K562 (cell line): ENCODE measurements around the gene TERT. TPM values are rescaled to one million over a fixed set of nuclear protein-coding genes. Genes with fewer than 3 reads are reported as not detected.

Experiments used
- ATAC-seq: fragments of 200-7000 bp; cut with Tn5 transposase; 3 replicates; pipeline ENCODE4 v1.9.1; 2020; ENCODE audit warnings: moderate library complexity
- Bru-seq: library from RNA; stranded (reverse); fragments of 400-500 nt; gene quantifications from one replicate; lab custom pipeline; 2021; lab: Mats Ljungman, UMichigan
- BruChase-seq, 2 experiments: library from RNA; stranded (reverse); fragments of 400-500 nt; gene quantifications; one replicate each; lab custom pipeline; 2021; lab: Mats Ljungman, UMichigan
- BruUV-seq: library from RNA; stranded (reverse); fragments of 400-500 nt; replicated peaks from 2 replicates; lab custom pipeline; 2021; lab: Mats Ljungman, UMichigan
- CTCF ChIA-PET: fragments of 300-600 bp; formaldehyde crosslinking; extraction: SDS; loops from one replicate; lab custom pipeline; 2021; ENCODE audit warnings: low intra/inter-chr PET ratio; lab: Yijun Ruan, JAX
- POLR2A ChIA-PET: fragments of 300-600, 350-650 bp; sonication (Branson Sonifier 250); formaldehyde crosslinking; extraction: SDS; loops from one replicate; lab custom pipeline; 2021; ENCODE audit warnings: antibody characterized with exemption, inconsistent platforms; lab: Yijun Ruan, JAX
- DNase-seq, 4 experiments: peaks; one replicate each; pipeline versions ENCODE4 v3.0.0 to v3.0.0-alpha.2; 2011 to 2018; ENCODE audit warnings: low spot score in 3 of 4, mixed read lengths in 3 of 4; ENCODE audit errors: extremely low read depth in 1 of 4
- FAIRE-seq: peaks from 2 replicates; lab custom pipeline; 2011; peaks lifted over from hg19 to GRCh38; lab: Jason Lieb, UNC
- H2AFZ ChIP-seq: 2 replicates; pipeline ENCODE4 v1.6.0; 2011; ENCODE audit warnings: low read depth, low read length, control low read depth, inconsistent platforms
- H3K27ac ChIP-seq: fragments of 200-600 bp; 3 replicates; pipeline ENCODE4 v1.8.0; 2011; ENCODE audit warnings: low read depth, mild to moderate bottlenecking, control low read depth, inconsistent platforms, low read length, moderate library complexity, mixed read lengths; ENCODE audit errors: extremely low read depth
- H3K27me3 ChIP-seq, 2 experiments: fragments of 300-600 bp in 1 of 2; 2 replicates in 1 of 2; 3 replicates in 1 of 2; pipeline versions ENCODE4 v1.6.0 to v1.8.0; 2011; ENCODE audit warnings: inconsistent platforms in 2 of 2, low read length in 2 of 2, mild to moderate bottlenecking in 1 of 2, mixed read lengths in 1 of 2, moderate library complexity in 1 of 2; ENCODE audit not compliant: control insufficient read depth in 2 of 2, insufficient read depth in 2 of 2
- H3K36me3 ChIP-seq: fragments of 300-600 bp; 3 replicates; pipeline ENCODE4 v1.8.0; 2011; ENCODE audit warnings: mild to moderate bottlenecking, low read length, inconsistent platforms; ENCODE audit not compliant: control insufficient read depth, insufficient read depth
- H3K4me1 ChIP-seq, 2 experiments: fragments of 200-600 bp in 1 of 2; replicated peaks in 1 of 2; 2 replicates in 1 of 2; 3 replicates in 1 of 2; pipeline versions ENCODE4 v1.5.1 to v1.8.0; 2011; ENCODE audit warnings: inconsistent platforms in 2 of 2, low read length in 2 of 2, mild to moderate bottlenecking in 1 of 2, mixed read lengths in 1 of 2, moderate library complexity in 1 of 2; ENCODE audit not compliant: control insufficient read depth in 2 of 2, insufficient read depth in 2 of 2
- H3K4me2 ChIP-seq: 2 replicates; pipeline ENCODE4 v1.6.1; 2011; ENCODE audit warnings: low read length, control low read depth, inconsistent platforms, mixed read lengths; ENCODE audit not compliant: insufficient read depth
- H3K4me3 ChIP-seq: fragments of 200-600 bp; sonication (generic), shearing (Covaris generic); 2 replicates; pipeline ENCODE4 v1.5.1; 2016; ENCODE audit warnings: control low read depth, inconsistent platforms
- H3K79me2 ChIP-seq: fragments of 200-600 bp; 3 replicates; pipeline ENCODE4 v1.8.0; 2011; ENCODE audit warnings: low read length, inconsistent platforms; ENCODE audit not compliant: control insufficient read depth, insufficient read depth
- H3K9ac ChIP-seq, 2 experiments: 2 replicates each; pipeline versions ENCODE4 v1.6.0 to v1.6.1; 2011; ENCODE audit warnings: low read depth in 2 of 2, low read length in 2 of 2, control low read depth in 1 of 2, inconsistent platforms in 1 of 2, mild to moderate bottlenecking in 1 of 2, mixed read lengths in 1 of 2; ENCODE audit not compliant: insufficient read depth in 1 of 2
- H3K9me1 ChIP-seq: one replicate; pipeline ENCODE4 v1.6.0; 2011; ENCODE audit warnings: inconsistent platforms, mild to moderate bottlenecking, low read length, moderate library complexity; ENCODE audit not compliant: control insufficient read depth, insufficient read depth
- H3K9me3 ChIP-seq: replicated peaks from 2 replicates; pipeline ENCODE4 v1.5.1; 2011; ENCODE audit warnings: low read depth, low read length, inconsistent platforms; ENCODE audit not compliant: control insufficient read depth, insufficient read depth
- H4K20me1 ChIP-seq: replicated peaks from 2 replicates; pipeline ENCODE4 v1.6.1; 2011; ENCODE audit warnings: low read length, inconsistent platforms, mixed read lengths; ENCODE audit not compliant: control insufficient read depth, insufficient read depth
- CGGBP1 ChIP-seq: fragments of 250-450 bp; sonication (Bioruptor Pico); IDR thresholded peaks from 2 replicates; pipeline ENCODE4 v1.9.0; 2021; ENCODE audit warnings: mild to moderate bottlenecking
- KDM4B ChIP-seq, 2 experiments: fragments of 450-650 bp in 1 of 2; sonication (generic) in 1 of 2; IDR thresholded peaks; 2 replicates each; pipeline ENCODE4 v1.6.1; 2016 to 2017; ENCODE audit warnings: borderline replicate concordance in 2 of 2, antibody characterized with exemption in 1 of 2, low read depth in 1 of 2, mild to moderate bottlenecking in 1 of 2
- MTF1 ChIP-seq: fragments of 250-450 bp; sonication (Bioruptor Pico); IDR thresholded peaks from 2 replicates; pipeline ENCODE4 v1.9.0; 2021; ENCODE audit warnings: moderate library complexity, mild to moderate bottlenecking, inconsistent platforms, borderline replicate concordance
- RB1 ChIP-seq: fragments of 450-650 bp; IDR thresholded peaks from 2 replicates; pipeline ENCODE4 v1.6.1; 2017; ENCODE audit warnings: low read depth, mild to moderate bottlenecking
- SETDB1 ChIP-seq: IDR thresholded peaks from one replicate; pipeline ENCODE4 v1.6.1; 2012; ENCODE audit warnings: low read length, control low read depth, inconsistent platforms
- SMAD1 ChIP-seq: fragments of 150-350 bp; IDR thresholded peaks from 2 replicates; pipeline ENCODE4 v1.6.1; 2014; ENCODE audit warnings: low read length, low read depth; ENCODE audit not compliant: partially characterized antibody
- SMARCA4 ChIP-seq: fragments of 450-650 bp; IDR thresholded peaks from 2 replicates; pipeline ENCODE4 v1.6.1; 2016
- SP2 ChIP-seq: IDR thresholded peaks from 2 replicates; pipeline ENCODE4 v1.6.1; 2011; ENCODE audit warnings: mild to moderate bottlenecking, low read depth, low read length, moderate library complexity; ENCODE audit not compliant: poor library complexity, severe bottlenecking; ENCODE audit errors: extremely low read depth
- ZMIZ1 ChIP-seq, 2 experiments: fragments of 150-350 bp in 1 of 2; IDR thresholded peaks; 2 replicates each; pipeline ENCODE4 v1.6.1; 2012 to 2016; ENCODE audit warnings: low read depth in 2 of 2, low read length in 2 of 2, mild to moderate bottlenecking in 1 of 2, moderate library complexity in 1 of 2
- ZNF134 ChIP-seq: fragments of 250-450 bp; sonication (Bioruptor Pico); conservative IDR thresholded peaks from 2 replicates; pipeline ENCODE4 v1.4.0; 2020
- ZNF324 ChIP-seq: fragments of 250-450 bp; sonication (Bioruptor Pico); IDR thresholded peaks from 2 replicates; pipeline ENCODE4 v1.4.0; 2020; ENCODE audit warnings: mild to moderate bottlenecking
- ZNF408 ChIP-seq: fragments of 250-450 bp; sonication (Bioruptor Pico); IDR thresholded peaks from 2 replicates; pipeline ENCODE4 v1.4.0; 2020; ENCODE audit warnings: low read depth, mild to moderate bottlenecking, moderate library complexity
- ZSCAN29 ChIP-seq: fragments of 450-650 bp; IDR thresholded peaks from 2 replicates; pipeline ENCODE4 v1.6.1; 2017
- WGBS: fragments of 100-300 bp; shearing (Covaris generic); methylation state at CpG from one replicate; pipeline ENCODE4 v1.1.6; 2016; ENCODE audit warnings: low coverage, mixed read lengths; ENCODE audit not compliant: insufficient coverage; ENCODE audit errors: missing lambda C conversion rate; 5-methylcytosine and 5-hydroxymethylcytosine counted together
- in situ Hi-C: fragments of 300-500 bp; cut with MboI; formaldehyde crosslinking; loops from 4 replicates; pipeline ENCODE4 v1.15.0; 2018; ENCODE audit warnings: inconsistent platforms, mixed read lengths
- intact Hi-C: fragments of 100-400 bp; cut with micrococcal nuclease; formaldehyde crosslinking; loops from 2 replicates; pipeline ENCODE4 v1.14.2; 2022
- long read RNA-seq, 3 experiments: library from polyadenylated mRNA in 2 of 3; library from RNA in 1 of 3; unstranded in 2 of 3; stranded (forward) in 1 of 3; transcript quantifications; one replicate each; pipeline ENCODE4 v2.0.0, GENCODE V29; 2019 to 2022
- polyA minus RNA-seq, 3 experiments: library from RNA; depleted of rRNA, polyadenylated mRNA; stranded (reverse); fragments of >200 nt; gene quantifications; 2 replicates each; pipeline ENCODE4 v1.2.3, GENCODE V29; 2011
- polyA plus RNA-seq, 8 experiments: library from polyadenylated mRNA; depleted of rRNA in 4 of 8; stranded (reverse) in 5 of 8; unstranded in 3 of 8; fragments of >200 nt; fragmentation: Nextera tagmentation in 2 of 8; fragmentation: Illumina TruSeq in 1 of 8; extraction: Ambion mirVana in 2 of 8; extraction: Trizol in 1 of 8; gene quantifications; 2 replicates each; pipeline versions ENCODE4 v1.2.1 to v1.2.3, GENCODE V29; 2011 to 2014; ENCODE audit warnings: inconsistent platforms in 1 of 8, missing spikeins in 1 of 8
- total RNA-seq, 7 experiments: library from RNA; depleted of rRNA in 6 of 7; stranded (reverse); fragments of >200 nt in 6 of 7; fragmentation: Illumina TruSeq in 2 of 7; extraction: Trizol in 2 of 7; gene quantifications; 2 replicates each; pipeline versions ENCODE4 v1.2.1 to v1.2.3, GENCODE V29; 2011 to 2021; ENCODE audit warnings: low replicate concordance in 1 of 7

Gene TERT
- total RNA-seq (2011; cell fraction: chromatin; rRNA removed; ENCODE audit: low replicate concordance), result 14.2 and 54.7 TPM in 2 replicates
- total RNA-seq (2011; cell fraction: nucleolus; rRNA removed), result 26.1 and 26.7 TPM in 2 replicates
- total RNA-seq (2011; cell fraction: nucleoplasm; rRNA removed), result 10.8 and 13.8 TPM in 2 replicates
- total RNA-seq (2014; rRNA removed) (1.7 and 2.5 TPM in 2 replicates), total RNA-seq (2014; rRNA removed; fragmentation: Illumina TruSeq; extraction: Trizol) (0.41 and 0.44 TPM in 2 replicates), total RNA-seq (2015; rRNA removed; fragmentation: Illumina TruSeq; extraction: Trizol) (0.54 and 0.83 TPM in 2 replicates), total RNA-seq (2021) (3.3 and 3.4 TPM in 2 replicates), polyA plus RNA-seq (2011; rRNA removed) (1.4 and 2.7 TPM in 2 replicates), polyA plus RNA-seq (2014; fragmentation: Illumina TruSeq; extraction: Trizol) (0.48 and 1.00 TPM in 2 replicates), polyA plus RNA-seq (2014; fragmentation: Nextera tagmentation; extraction: Ambion mirVana) (under 1 TPM in 1 of 2 experiments, not detected in 1; 0.08 TPM), polyA plus RNA-seq (2014; rRNA removed) (2.2 and 4.5 TPM in 2 replicates), polyA minus RNA-seq (2011; rRNA and poly(A)+ RNA removed) (0.69 and 1.6 TPM in 2 replicates), Bru-seq, nascent RNA (percentile 47 among the genes with signal in this experiment), BruChase-seq, experiment 1, labeled RNA remaining after a 2-hour chase (percentile 34 among the genes with signal in this experiment), BruChase-seq, experiment 2, labeled RNA remaining after a 6-hour chase (percentile 34 among the genes with signal in this experiment)
- polyA plus RNA-seq (2011; cell fraction: cytosol; rRNA removed), result 1.3 and 3.8 TPM in 2 replicates
- polyA plus RNA-seq (2011; cell fraction: nucleus; rRNA removed), result 15.4 and 32.7 TPM in 2 replicates
- polyA plus RNA-seq (2012), result 1.0 and 1.5 TPM in 2 replicates
- polyA minus RNA-seq (2011; cell fraction: cytosol; rRNA and poly(A)+ RNA removed), result 1.7 and 5.3 TPM in 2 replicates
- polyA minus RNA-seq (2011; cell fraction: nucleus; rRNA and poly(A)+ RNA removed), result 8.1 and 11.4 TPM in 2 replicates
- long read RNA-seq, experiment 1, full-length matches to known transcripts, result 1 of 13 reads
- long read RNA-seq, experiment 1, partial matches to known transcripts, result 6 of 13 reads
- long read RNA-seq, experiment 1, other reads (novel, unspliced or antisense), result 6 of 13 reads
- long read RNA-seq, experiment 2, partial matches to known transcripts, result 0 of 2 reads
- long read RNA-seq, experiment 2, other reads (novel, unspliced or antisense), result 2 of 2 reads
- long read RNA-seq, experiment 3, partial matches to known transcripts, result 0 of 1 reads
- long read RNA-seq, experiment 3, other reads (novel, unspliced or antisense), result 1 of 1 reads

DNA sequence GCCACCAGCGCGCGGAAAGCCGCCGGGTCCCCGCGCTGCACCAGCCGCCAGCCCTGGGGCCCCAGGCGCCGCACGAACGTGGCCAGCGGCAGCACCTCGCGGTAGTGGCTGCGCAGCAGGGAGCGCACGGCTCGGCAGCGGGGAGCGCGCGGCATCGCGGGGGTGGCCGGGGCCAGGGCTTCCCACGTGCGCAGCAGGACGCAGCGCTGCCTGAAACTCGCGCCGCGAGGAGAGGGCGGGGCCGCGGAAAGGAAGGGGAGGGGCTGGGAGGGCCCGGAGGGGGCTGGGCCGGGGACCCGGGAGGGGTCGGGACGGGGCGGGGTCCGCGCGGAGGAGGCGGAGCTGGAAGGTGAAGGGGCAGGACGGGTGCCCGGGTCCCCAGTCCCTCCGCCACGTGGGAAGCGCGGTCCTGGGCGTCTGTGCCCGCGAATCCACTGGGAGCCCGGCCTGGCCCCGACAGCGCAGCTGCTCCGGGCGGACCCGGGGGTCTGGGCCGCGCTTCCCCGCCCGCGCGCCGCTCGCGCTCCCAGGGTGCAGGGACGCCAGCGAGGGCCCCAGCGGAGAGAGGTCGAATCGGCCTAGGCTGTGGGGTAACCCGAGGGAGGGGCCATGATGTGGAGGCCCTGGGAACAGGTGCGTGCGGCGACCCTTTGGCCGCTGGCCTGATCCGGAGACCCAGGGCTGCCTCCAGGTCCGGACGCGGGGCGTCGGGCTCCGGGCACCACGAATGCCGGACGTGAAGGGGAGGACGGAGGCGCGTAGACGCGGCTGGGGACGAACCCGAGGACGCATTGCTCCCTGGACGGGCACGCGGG, at the start of gene TERT:
Gene TERT (minus strand): TSS at position 234 of the 815 bp plus-strand sequence. CDS start 79 bp downstream, at position 155.
- no peak within 1 kb of the TSS for H3K27ac ChIP-seq
- no TSS peak for BruUV-seq
- peaks cover 7% of the 10 kb centered on the region; the same call in 1 of the 2 replicates for H4K20me1 ChIP-seq
- H3K9ac ChIP-seq, result peak within 1 kb of the TSS in 1 of 2 experiments; percentile 85; a peak in 2 of 4 replicates
- in situ Hi-C loops, result no loop called here
- ATAC-seq (peak; percentile 69), FAIRE-seq (no peak), DNase-seq (peak; percentile 71 to 90 (median 80))
- H2AFZ ChIP-seq, result no peak within 1 kb of the TSS
- H3K9me1 ChIP-seq, result no peaks in the 10 kb centered on the region
- H3K9me3 ChIP-seq, result no peaks in the 10 kb centered on the region
- H3K36me3 ChIP-seq, result no peaks in the 10 kb centered on the region
- no peaks in the 10 kb centered on the region for H3K79me2 ChIP-seq
- H3K27me3 ChIP-seq, result peaks cover 32 to 59% of the 10 kb centered on the region in 2 experiments
- peak within 1 kb of the TSS; percentile 28; the same call in 1 of the 2 replicates for H3K4me3 ChIP-seq
- intact Hi-C loops, result no loop called here
- POLR2A ChIA-PET, result interaction anchor here (0.6 to 1.0 kb wide), 2 partner anchors 18 to 20 kb away, joined by 3 read pairs; no protein-coding TSS in a partner anchor
- H3K4me2 ChIP-seq, result no peak within 1 kb of the TSS; the same call in 1 of the 2 replicates
- CTCF ChIA-PET, result interaction anchor here (0.5 kb wide), 1 partner anchor 286 kb away, joined by 3 read pairs; no protein-coding TSS in a partner anchor
- WGBS, result 47% methylated on average over 48 of the region's 102 CpGs
- H3K4me1 ChIP-seq, result peaks cover 0 to 53% of the 10 kb centered on the region in 2 experiments; a peak in 2 of 5 replicates
- TF ChIP-seq ZNF408 (CRISPR knock-in tag) (no peak), CGGBP1 (CRISPR knock-in tag) (no peak), RB1 (no peak), MTF1 (no peak), KDM4B (IDR thresholded peaks at IDR 0.05; ENCODE audit: borderline replicate concordance in 2 of 2, low read depth in 1 of 2) (no peak), SP2 (no peak), SETDB1 (no peak), SMAD1 (no peak), ZNF324 (CRISPR knock-in tag) (no peak), SMARCA4 (no peak), ZNF134 (no peak), ZMIZ1 (IDR thresholded peaks at IDR 0.05; ENCODE audit: low read depth in 2 of 2, low read length in 2 of 2) (no peak), ZSCAN29 (no peak)
